ENCODE results near the gene ZNF620. TPM values are rescaled to one million over a fixed set of nuclear protein-coding genes. Genes with fewer than 3 reads are reported as not detected.

Gene ZNF620
- total RNA-seq, 2 donors from 2014 or later, result 2.6 to 6.9 TPM

GRCh38 chr3:40524222-40524567, 18.4 kb downstream of the ZNF620 start:
- DNase-seq (no peak), ATAC-seq (no peak)
- intact Hi-C loops (cut with DNase I), result no loop called here
- no peaks in the 10 kb centered on the region for H3K27me3 ChIP-seq
- peaks cover 27% of the 10 kb centered on the region for H3K4me1 ChIP-seq
- no peaks in the 10 kb centered on the region for H3K9me3 ChIP-seq
- WGBS, 2 donors, result 13 to 17% methylated on average over 4 to 5 of the region's 5 CpGs
- peak overlapping the region; percentile 54 to 79 for H3K4me3 ChIP-seq
- H3K36me3 ChIP-seq (replicated peaks in 1 of 2; ENCODE audit: insufficient read depth in 1 of 2, low read depth in 2 of 2), result no peaks in the 10 kb centered on the region
- peak overlapping the region; percentile 45 to 93 (median 83) for H3K27ac ChIP-seq
- TF ChIP-seq POLR2A (IDR thresholded peaks at IDR 0.05), result no peak
- no peak for TF ChIP-seq CTCF (IDR thresholded peaks at IDR 0.05)

- no peaks in the 10 kb centered on the region for H3K27me3 ChIP-seq
- DNase-seq (peak; percentile 93 to 94 (median 93)), ATAC-seq (peak; percentile 99)
- no peaks in the 10 kb centered on the region for H3K9me3 ChIP-seq
- intact Hi-C loops (cut with DNase I), result no loop called here
- H3K4me1 ChIP-seq, result peaks cover 27% of the 10 kb centered on the region
- H3K4me3 ChIP-seq, result peak within 1 kb of the TSS; percentile 54 to 79
- peak within 1 kb of the TSS; percentile 45 to 93 (median 83) for H3K27ac ChIP-seq
- WGBS, 2 donors, result 0 to 1% methylated on average over 2 to 59 of the region's 59 CpGs
- TF ChIP-seq CTCF (IDR thresholded peaks at IDR 0.05) (peak in 2 of 7 experiments; percentile 12 to 14), POLR2A (IDR thresholded peaks at IDR 0.05) (peak; percentile 95 to 98 (median 97))
- peaks cover 0 to 1% of the 10 kb centered on the region in 2 donors for H3K36me3 ChIP-seq (replicated peaks in 1 of 2; ENCODE audit: insufficient read depth in 1 of 2, low read depth in 2 of 2)
These were observed 18.9 kb downstream of the ZNF620 start, which contains the start of gene ZNF621 for GRCh38 chr3:40524568-40525285. ZNF621 (plus strand) TSS chr3:40524960; CDS start chr3:40525841, 881 bp downstream.

- Histone ChIP-seq H3K27ac (no peak overlapping the region), H3K4me1 (peaks cover 27% of the 10 kb centered on the region), H3K4me3 (no peak overlapping the region), H3K36me3 (replicated peaks in 1 of 2; ENCODE audit: insufficient read depth in 1 of 2, low read depth in 2 of 2) (peaks cover 14 to 23% of the 10 kb centered on the region in 2 donors), H3K9me3 (no peaks in the 10 kb centered on the region), H3K27me3 (no peaks in the 10 kb centered on the region)
- intact Hi-C loops (cut with DNase I), result no loop called here
- DNase-seq (no peak), ATAC-seq (no peak)
- TF ChIP-seq POLR2A (IDR thresholded peaks at IDR 0.05) (no peak), CTCF (IDR thresholded peaks at IDR 0.05) (no peak)
- 89 to 98% methylated on average over 3 of the region's 3 CpGs for whole genome bisulfite sequencing, 2 donors
These were observed 22.6 kb downstream of the ZNF620 start for GRCh38 chr3:40528426-40528825.

GRCh38 chr3:40532252-40532651, 26.4 kb downstream of the ZNF620 start:
- Histone ChIP-seq H3K36me3 (replicated peaks in 1 of 2; ENCODE audit: insufficient read depth in 1 of 2, low read depth in 2 of 2) (peaks cover 14 to 23% of the 10 kb centered on the region in 2 donors), H3K4me1 (no peaks in the 10 kb centered on the region), H3K4me3 (no peak overlapping the region), H3K27me3 (no peaks in the 10 kb centered on the region), H3K9me3 (no peaks in the 10 kb centered on the region), H3K27ac (no peak overlapping the region)
- DNase-seq (no peak), ATAC-seq (no peak)
- no peak for TF ChIP-seq CTCF (IDR thresholded peaks at IDR 0.05)
- no peak for TF ChIP-seq POLR2A (IDR thresholded peaks at IDR 0.05)
- intact Hi-C loops (cut with DNase I), result no loop called here
- WGBS, 2 donors, result 95 to 98% methylated on average over 5 of the region's 5 CpGs

- Histone ChIP-seq H3K4me1 (no peaks in the 10 kb centered on the region), H3K27ac (no peak overlapping the region), H3K4me3 (no peak overlapping the region), H3K27me3 (no peaks in the 10 kb centered on the region), H3K36me3 (replicated peaks in 1 of 2; ENCODE audit: insufficient read depth in 1 of 2, low read depth in 2 of 2) (peaks cover 14 to 23% of the 10 kb centered on the region in 2 donors), H3K9me3 (peaks cover 0 to 3% (median 0%) of the 10 kb centered on the region in 3 donors)
- DNase-seq, result no peak
- intact Hi-C loops (cut with DNase I), result no loop called here
- TF ChIP-seq CTCF (IDR thresholded peaks at IDR 0.05) (no peak), POLR2A (IDR thresholded peaks at IDR 0.05) (no peak)
- ATAC-seq, result no peak
These were observed 28.4 kb downstream of the ZNF620 start for GRCh38 chr3:40534283-40534682.

Data from body of pancreas (tissue), 4 donors.